Liver (tissue), 9 donors: ENCODE data around the gene GALNT14. TPM values are rescaled to one million over a fixed set of nuclear protein-coding genes. Genes with fewer than 3 reads are reported as not detected.

ENCODE experiments used
- DNase-seq: peaks from one replicate; pipeline ENCODE4 v3.0.0-alpha.2; 2017; ENCODE audit warnings: low spot score
- H3K27ac ChIP-seq, 2 donors: one replicate each; pipeline ENCODE4 v1.7.0; 2013; ENCODE audit warnings: inconsistent platforms in 2 of 2, low read length in 2 of 2, control low read depth in 1 of 2, low read depth in 1 of 2, mild to moderate bottlenecking in 1 of 2
- H3K27me3 ChIP-seq, 4 donors: one replicate each; pipeline versions ENCODE4 v1.6.1 to v1.7.0; 2013; ENCODE audit warnings: low read length in 3 of 4, inconsistent platforms in 1 of 4, mild to moderate bottlenecking in 1 of 4, moderate library complexity in 1 of 4; ENCODE audit not compliant: control insufficient read depth in 4 of 4, insufficient read depth in 4 of 4
- H3K36me3 ChIP-seq, 4 donors: one replicate each; pipeline versions ENCODE4 v1.6.1 to v1.7.0; 2013; ENCODE audit warnings: low read length in 3 of 4, mild to moderate bottlenecking in 3 of 4, low read depth in 1 of 4, moderate library complexity in 1 of 4; ENCODE audit not compliant: control insufficient read depth in 4 of 4, insufficient read depth in 3 of 4
- H3K4me1 ChIP-seq, 4 donors: one replicate each; pipeline versions ENCODE4 v1.6.1 to v1.7.0; 2013; ENCODE audit warnings: low read length in 3 of 4, mild to moderate bottlenecking in 3 of 4, moderate library complexity in 1 of 4; ENCODE audit not compliant: control insufficient read depth in 4 of 4, insufficient read depth in 4 of 4
- H3K4me3 ChIP-seq, 3 donors: one replicate each; pipeline versions ENCODE4 v1.6.1 to v1.7.0; 2013; ENCODE audit warnings: low read length in 3 of 3, control low read depth in 1 of 3, low read depth in 1 of 3, mild to moderate bottlenecking in 1 of 3
- H3K9ac ChIP-seq, 2 donors: one replicate each; pipeline ENCODE4 v1.7.0; 2013; ENCODE audit warnings: low read length in 2 of 2, mild to moderate bottlenecking in 2 of 2, moderate library complexity in 2 of 2, control low read depth in 1 of 2, low read depth in 1 of 2
- H3K9me3 ChIP-seq, 4 donors: one replicate each; pipeline versions ENCODE4 v1.6.1 to v1.7.0; 2013; ENCODE audit warnings: low read length in 3 of 4; ENCODE audit not compliant: control insufficient read depth in 4 of 4
- CTCF ChIP-seq: fragments of 150-350 bp; IDR thresholded peaks from 2 replicates; pipeline ENCODE4 v1.5.1; 2017; ENCODE audit warnings: improper control_type of control experiment, low read depth, low read length; ENCODE audit not compliant: missing input control
- EGR1 ChIP-seq, 2 donors: IDR thresholded peaks; 2 replicates each; pipeline ENCODE4 v1.6.1; 2016 to 2018; ENCODE audit warnings: antibody characterized with exemption in 2 of 2, low read depth in 2 of 2
- GABPA ChIP-seq, 2 donors: IDR thresholded peaks in 1 of 2; conservative IDR thresholded peaks in 1 of 2; 2 replicates each; pipeline ENCODE4 v1.6.1; 2016; ENCODE audit warnings: antibody characterized with exemption in 2 of 2, mild to moderate bottlenecking in 1 of 2, moderate library complexity in 1 of 2
- REST ChIP-seq: IDR thresholded peaks from 2 replicates; pipeline ENCODE4 v1.6.1; 2016; ENCODE audit warnings: antibody characterized with exemption, mild to moderate bottlenecking
- RXRA ChIP-seq, 2 donors: IDR thresholded peaks; 2 replicates each; pipeline ENCODE4 v1.6.1; 2017 to 2018; ENCODE audit warnings: antibody characterized with exemption in 2 of 2, mild to moderate bottlenecking in 1 of 2
- SP1 ChIP-seq: IDR thresholded peaks from 2 replicates; pipeline ENCODE4 v1.6.1; 2018; ENCODE audit warnings: antibody characterized with exemption, mild to moderate bottlenecking
- TAF1 ChIP-seq: conservative IDR thresholded peaks from 2 replicates; pipeline ENCODE4 v1.6.1; 2016; ENCODE audit warnings: antibody characterized with exemption, mild to moderate bottlenecking
- YY1 ChIP-seq: IDR thresholded peaks from 2 replicates; pipeline ENCODE4 v1.6.1; 2016; ENCODE audit warnings: antibody characterized with exemption, mild to moderate bottlenecking
- ZBTB33 ChIP-seq: IDR thresholded peaks from 2 replicates; pipeline ENCODE4 v1.6.1; 2016; ENCODE audit warnings: antibody characterized with exemption
- WGBS: extraction: QIAGEN DNeasy Blood & Tissue Kit; methylation state at CpG from one replicate; pipeline ENCODE4 v1.1.7; 2013; 5-methylcytosine and 5-hydroxymethylcytosine counted together
- polyA plus RNA-seq, 2 donors: library from polyadenylated mRNA; stranded (reverse) in 1 of 2; unstranded in 1 of 2; fragments of 200-250 nt in 1 of 2; fragments of >200 nt in 1 of 2; fragmentation: Nextera tagmentation in 1 of 2; extraction: Ambion mirVana in 1 of 2; gene quantifications; one replicate each; pipeline versions ENCODE4 v1.2.1 to v1.2.3, GENCODE V29; 2013 to 2015
- total RNA-seq, 2 donors: library from RNA; depleted of rRNA; stranded (reverse); fragments of >200 nt; gene quantifications; one replicate each; pipeline ENCODE4 v1.2.3, GENCODE V29; 2014
- donor health status: healthy.
- donor health status: healthy.
- donor health status: healthy.
- donor health status: healthy.
- donor health status: healthy.

Gene GALNT14
- total and polyA plus RNA-seq, 4 donors, result 0.86 to 2.0 (median 1.5) TPM

GRCh38 chr2:31109633-31110192 lies 28.5 kb downstream of the GALNT14 start:
- Histone ChIP-seq H3K36me3 (no peaks in the 10 kb centered on the region), H3K9ac (no peak overlapping the region), H3K9me3 (no peaks in the 10 kb centered on the region), H3K4me1 (no peaks in the 10 kb centered on the region), H3K4me3 (no peak overlapping the region), H3K27me3 (no peaks in the 10 kb centered on the region), H3K27ac (no peak overlapping the region)
- WGBS, result 82% methylated on average over 8 of the region's 8 CpGs
- TF ChIP-seq REST (no peak), ZBTB33 (no peak), EGR1 (IDR thresholded peaks at IDR 0.05; ENCODE audit: low read depth in 2 of 2) (no peak), GABPA (IDR thresholded peaks at IDR 0.05 in 1 of 2, conservative IDR thresholded peaks at IDR 0.05 in 1 of 2) (no peak), TAF1 (no peak), CTCF (no peak), YY1 (no peak)
- DNase-seq, result no peak

GRCh38 chr2:31108561-31109286 lies 29.5 kb downstream of the GALNT14 start:
- Histone ChIP-seq H3K27me3 (no peaks in the 10 kb centered on the region), H3K4me3 (no peak overlapping the region), H3K9ac (no peak overlapping the region), H3K9me3 (no peaks in the 10 kb centered on the region), H3K4me1 (no peaks in the 10 kb centered on the region), H3K27ac (no peak overlapping the region), H3K36me3 (no peaks in the 10 kb centered on the region)
- TF ChIP-seq RXRA (IDR thresholded peaks at IDR 0.05) (no peak), SP1 (no peak), YY1 (no peak), ZBTB33 (no peak), CTCF (no peak)
- no peak for DNase-seq
- WGBS, result 77% methylated on average over 3 of the region's 3 CpGs
